H1 (cell line): ENCODE measurements around the gene ZNF699.
"Not testable (repeated sequence)": the region's sequence is repeated elsewhere in the genome, so short reads cannot be mapped to it uniquely, and the experiment has no call there.

Experiments
- GABPA ChIP-seq: IDR thresholded peaks from 2 replicates; pipeline ENCODE4 v1.6.1; 2011; ENCODE audit warnings: mild to moderate bottlenecking, low read length, moderate library complexity, borderline replicate concordance; ENCODE audit not compliant: insufficient read depth
- JUND ChIP-seq: IDR thresholded peaks from 2 replicates; pipeline ENCODE4 v1.6.1; 2011; ENCODE audit warnings: mild to moderate bottlenecking, improper control_type of control experiment, low read length
- POLR2A ChIP-seq, 2 experiments: IDR thresholded peaks; 1 replicate in 1 of 2; 2 replicates in 1 of 2; pipeline ENCODE4 v1.6.1; 2011; ENCODE audit warnings: low read depth in 2 of 2, low read length in 2 of 2, mild to moderate bottlenecking in 2 of 2; ENCODE audit errors: control extremely low read depth in 1 of 2
- RXRA ChIP-seq: IDR thresholded peaks from 2 replicates; pipeline ENCODE4 v1.6.1; 2011; ENCODE audit warnings: low read depth, mild to moderate bottlenecking, low read length, moderate library complexity; ENCODE audit not compliant: insufficient read depth
- TF ChIP-seq, protein P1 (sequence below), 3 experiments: IDR thresholded peaks; 1 replicate in 2 of 3; 2 replicates in 1 of 3; pipeline versions ENCODE4 v1.5.1 to v1.6.1; 2011; ENCODE audit warnings: low read length in 3 of 3, mild to moderate bottlenecking in 3 of 3, inconsistent platforms in 2 of 3, low read depth in 1 of 3, moderate library complexity in 1 of 3; ENCODE audit not compliant: insufficient read depth in 1 of 3; ENCODE audit errors: control extremely low read depth in 1 of 3
- TF ChIP-seq, protein P2 (sequence below): IDR thresholded peaks from 2 replicates; pipeline ENCODE4 v1.6.1; 2011; ENCODE audit warnings: low read length, improper control_type of control experiment

DNA sequence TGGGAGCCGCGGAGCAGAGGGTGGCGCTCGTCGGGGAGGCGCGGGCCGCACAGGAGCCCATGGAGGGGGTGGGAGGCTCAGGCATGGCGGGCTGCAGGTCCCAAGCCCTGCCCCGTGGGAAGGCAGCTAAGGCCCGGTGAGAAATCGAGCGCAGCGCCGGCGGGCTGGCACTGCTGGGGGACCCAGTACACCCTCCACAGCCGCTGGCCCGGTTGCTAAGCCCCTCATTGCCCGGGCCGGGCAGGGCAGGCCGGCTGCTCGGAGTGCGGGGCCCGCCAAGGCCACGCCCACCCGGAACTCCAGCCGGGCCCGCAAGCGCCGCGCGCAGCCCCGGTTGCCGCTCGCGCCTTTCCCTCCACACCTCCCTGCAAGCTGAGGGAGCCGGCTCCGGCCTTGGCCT, 26.2 kb downstream of the ZNF699 start:
- TF ChIP-seq POLR2A (IDR thresholded peaks at IDR 0.05; ENCODE audit: control extremely low read depth in 1 of 2, low read depth in 2 of 2, low read length in 2 of 2); GABPA; RXRA; JUND: not testable (repeated sequence)
- TF ChIP-seq, protein P1, sequence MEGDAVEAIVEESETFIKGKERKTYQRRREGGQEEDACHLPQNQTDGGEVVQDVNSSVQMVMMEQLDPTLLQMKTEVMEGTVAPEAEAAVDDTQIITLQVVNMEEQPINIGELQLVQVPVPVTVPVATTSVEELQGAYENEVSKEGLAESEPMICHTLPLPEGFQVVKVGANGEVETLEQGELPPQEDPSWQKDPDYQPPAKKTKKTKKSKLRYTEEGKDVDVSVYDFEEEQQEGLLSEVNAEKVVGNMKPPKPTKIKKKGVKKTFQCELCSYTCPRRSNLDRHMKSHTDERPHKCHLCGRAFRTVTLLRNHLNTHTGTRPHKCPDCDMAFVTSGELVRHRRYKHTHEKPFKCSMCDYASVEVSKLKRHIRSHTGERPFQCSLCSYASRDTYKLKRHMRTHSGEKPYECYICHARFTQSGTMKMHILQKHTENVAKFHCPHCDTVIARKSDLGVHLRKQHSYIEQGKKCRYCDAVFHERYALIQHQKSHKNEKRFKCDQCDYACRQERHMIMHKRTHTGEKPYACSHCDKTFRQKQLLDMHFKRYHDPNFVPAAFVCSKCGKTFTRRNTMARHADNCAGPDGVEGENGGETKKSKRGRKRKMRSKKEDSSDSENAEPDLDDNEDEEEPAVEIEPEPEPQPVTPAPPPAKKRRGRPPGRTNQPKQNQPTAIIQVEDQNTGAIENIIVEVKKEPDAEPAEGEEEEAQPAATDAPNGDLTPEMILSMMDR (IDR thresholded peaks at IDR 0.05; ENCODE audit: control extremely low read depth in 1 of 3, insufficient read depth in 1 of 3, low read depth in 1 of 3, low read length in 3 of 3), result not testable (repeated sequence)
- TF ChIP-seq, protein P2, sequence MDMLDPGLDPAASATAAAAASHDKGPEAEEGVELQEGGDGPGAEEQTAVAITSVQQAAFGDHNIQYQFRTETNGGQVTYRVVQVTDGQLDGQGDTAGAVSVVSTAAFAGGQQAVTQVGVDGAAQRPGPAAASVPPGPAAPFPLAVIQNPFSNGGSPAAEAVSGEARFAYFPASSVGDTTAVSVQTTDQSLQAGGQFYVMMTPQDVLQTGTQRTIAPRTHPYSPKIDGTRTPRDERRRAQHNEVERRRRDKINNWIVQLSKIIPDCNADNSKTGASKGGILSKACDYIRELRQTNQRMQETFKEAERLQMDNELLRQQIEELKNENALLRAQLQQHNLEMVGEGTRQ, result not testable (repeated sequence)
